Ramos (cell line): Measurements from ENCODE around the gene LDHD.
"Not testable (repeated sequence)": the region's sequence is repeated elsewhere in the genome, so short reads cannot be mapped to it uniquely, and the experiment has no call there.

Experiments used
- in situ Hi-C: fragments of 300-500 bp; cut with MboI; formaldehyde crosslinking; loops from one replicate; pipeline ENCODE4 v1.14.3; 2022; ENCODE audit warnings: low sequenced_read_pairs; ENCODE audit not compliant: unreplicated experiment

The LDHD gene

DNA sequence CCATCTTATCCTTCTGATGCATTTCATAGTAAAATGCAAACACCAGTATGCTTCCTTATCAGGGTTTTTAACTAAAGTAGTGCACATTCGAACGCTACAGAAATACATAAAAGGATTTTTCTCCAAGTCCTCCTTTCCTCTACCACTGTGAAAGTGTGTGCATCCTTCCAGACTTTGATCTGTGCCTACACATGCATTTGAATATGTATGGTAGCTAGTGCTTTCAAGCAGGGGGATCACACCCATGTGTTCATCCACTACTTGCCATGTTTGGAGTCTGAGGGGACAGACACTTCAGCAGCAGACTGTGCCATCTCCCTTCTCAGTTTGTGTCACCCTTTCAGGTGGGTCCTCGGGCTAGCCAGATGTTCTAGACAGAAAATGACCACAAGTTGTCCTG is 14.9 kb downstream of the LDHD start:
- in situ Hi-C loops = no loop called here

DNA sequence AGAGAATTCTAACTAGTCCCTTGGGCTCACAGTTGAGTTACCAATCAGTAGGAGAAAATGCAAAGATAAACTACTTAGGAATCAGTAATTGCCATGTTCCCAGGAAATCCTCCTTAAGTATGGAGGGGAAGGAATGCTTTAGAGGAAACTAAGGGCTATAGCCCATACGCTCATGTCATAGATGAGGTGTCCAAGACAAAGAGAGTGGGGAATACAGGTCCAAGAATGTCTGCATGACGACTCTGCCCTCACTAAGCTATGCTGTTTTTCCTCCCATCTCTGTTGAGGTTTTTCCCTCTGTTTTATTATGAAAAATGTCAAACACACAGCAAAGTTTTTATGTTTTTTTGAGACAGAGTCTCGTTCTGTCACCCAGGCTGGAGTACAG is 16.0 kb downstream of the LDHD start:
- in situ Hi-C loops = no loop called here

DNA sequence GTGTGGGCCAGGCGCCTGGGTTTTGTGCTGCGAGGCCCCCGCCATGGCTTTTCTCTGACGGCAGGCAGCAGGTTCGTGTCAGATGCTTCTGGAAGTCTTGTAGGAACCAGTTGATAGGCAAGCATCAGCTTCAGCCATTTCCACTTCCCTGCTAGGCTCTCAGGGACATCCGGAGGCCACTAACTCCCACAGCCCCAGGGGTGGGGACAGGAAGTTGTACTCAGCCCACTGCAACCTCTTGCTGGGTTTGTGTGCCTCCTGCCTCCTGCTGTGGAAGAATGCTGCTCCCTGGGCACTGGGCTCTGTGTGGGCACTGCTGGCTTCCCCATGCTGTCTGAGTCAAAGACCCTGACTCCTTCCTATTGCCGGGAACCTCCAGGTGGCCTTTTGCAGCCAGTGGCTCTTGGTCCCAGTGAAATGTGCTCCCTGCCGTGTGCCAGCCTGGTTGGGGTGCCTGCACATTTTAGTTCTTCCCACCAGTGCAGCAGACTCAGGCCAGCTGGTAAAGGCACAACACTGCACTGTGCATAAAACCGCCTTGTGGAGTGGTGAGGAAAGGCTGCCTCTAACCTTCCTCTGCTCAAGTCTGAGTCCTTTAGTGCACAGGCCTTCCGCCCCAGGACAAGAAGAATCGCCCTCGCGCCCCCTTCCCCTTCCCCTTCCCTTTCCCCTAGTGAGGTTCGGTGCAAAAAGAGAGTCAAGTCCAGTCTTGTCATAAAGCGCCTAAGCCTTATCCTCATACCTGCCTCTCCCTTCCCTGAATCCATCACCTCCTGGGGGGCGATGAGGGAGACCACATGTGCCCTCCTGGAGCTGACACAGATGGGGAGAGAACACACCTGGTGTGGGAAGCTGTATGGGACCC is 16.6 kb downstream of the LDHD start:
- in situ Hi-C loops = no loop called here

DNA sequence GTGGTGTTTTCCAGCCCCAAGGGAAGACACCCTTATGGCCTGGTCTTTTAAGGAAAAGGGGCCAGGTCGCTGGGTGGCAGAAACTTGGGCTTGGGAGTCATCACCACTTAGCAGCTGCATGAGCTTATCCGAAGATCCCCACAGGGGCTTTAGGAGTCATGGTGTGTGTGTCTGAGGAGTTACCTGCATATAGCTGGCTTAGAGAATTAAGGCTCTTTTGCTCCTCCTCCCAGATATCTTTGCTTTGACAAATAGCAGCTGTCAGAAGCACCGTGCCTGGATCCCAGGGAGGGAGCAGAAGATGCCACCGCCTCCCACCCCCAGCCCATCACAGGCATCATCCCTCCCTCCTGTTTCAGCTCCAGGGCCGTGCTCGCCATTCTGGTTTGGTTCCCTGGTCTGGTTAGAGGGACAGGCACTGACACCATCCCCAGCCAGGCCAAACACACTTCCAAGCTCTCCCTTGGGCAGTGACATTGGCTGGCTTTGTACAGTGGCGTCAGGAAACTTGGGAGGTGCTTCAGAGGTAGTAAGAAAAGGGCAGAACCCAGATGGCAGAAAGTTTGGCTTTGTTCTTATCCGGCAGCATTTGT is 17.4 kb downstream of the LDHD start:
- in situ Hi-C loops = no loop called here

DNA sequence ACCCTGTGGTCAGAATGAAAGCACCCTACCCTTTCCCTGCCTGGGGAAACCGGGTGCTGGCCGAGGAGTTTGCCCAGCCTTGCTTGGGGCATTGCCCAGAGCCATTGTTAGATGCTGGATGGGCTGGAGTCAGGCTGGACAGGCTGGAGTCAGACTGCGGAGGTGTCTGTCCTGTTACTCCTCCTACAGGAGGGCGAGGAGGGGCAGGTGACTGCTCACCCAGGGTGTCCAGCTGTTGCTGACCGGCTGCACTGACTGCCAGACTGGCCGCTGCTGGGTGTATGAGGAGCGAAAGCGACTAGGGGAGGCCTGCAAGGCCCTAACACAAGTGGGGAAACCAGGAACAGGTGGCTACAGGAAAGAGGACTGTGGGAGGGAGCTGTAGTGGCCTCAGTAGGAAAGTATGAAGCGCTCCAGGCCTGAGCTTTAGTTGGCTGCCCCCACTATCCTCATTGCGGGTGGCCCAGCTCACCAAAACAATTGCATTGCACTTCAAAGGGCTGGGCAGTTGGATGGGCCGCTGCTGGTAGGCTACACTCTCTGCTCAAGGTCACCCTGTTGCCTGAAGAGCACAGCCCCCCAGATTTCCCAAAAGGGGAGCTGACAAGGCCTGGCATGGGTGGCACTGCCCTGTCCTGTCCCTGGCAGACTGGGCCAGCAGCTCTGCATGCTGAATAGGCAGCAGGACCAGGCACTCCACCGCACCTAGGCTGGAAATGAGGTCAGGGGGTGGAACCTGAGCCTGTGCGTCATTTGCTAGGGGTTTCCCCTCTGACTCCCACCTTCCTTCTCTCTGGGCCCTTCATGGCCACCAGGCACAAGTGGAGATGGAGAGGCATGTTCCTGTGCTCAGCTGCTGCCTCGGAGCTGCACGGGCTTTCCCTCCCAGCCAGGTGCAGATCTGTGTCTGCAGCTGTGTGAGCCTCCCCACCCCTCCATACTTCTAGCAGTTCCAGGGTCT is 18.4 kb downstream of the LDHD start:
- in situ Hi-C loops = no loop called here

DNA sequence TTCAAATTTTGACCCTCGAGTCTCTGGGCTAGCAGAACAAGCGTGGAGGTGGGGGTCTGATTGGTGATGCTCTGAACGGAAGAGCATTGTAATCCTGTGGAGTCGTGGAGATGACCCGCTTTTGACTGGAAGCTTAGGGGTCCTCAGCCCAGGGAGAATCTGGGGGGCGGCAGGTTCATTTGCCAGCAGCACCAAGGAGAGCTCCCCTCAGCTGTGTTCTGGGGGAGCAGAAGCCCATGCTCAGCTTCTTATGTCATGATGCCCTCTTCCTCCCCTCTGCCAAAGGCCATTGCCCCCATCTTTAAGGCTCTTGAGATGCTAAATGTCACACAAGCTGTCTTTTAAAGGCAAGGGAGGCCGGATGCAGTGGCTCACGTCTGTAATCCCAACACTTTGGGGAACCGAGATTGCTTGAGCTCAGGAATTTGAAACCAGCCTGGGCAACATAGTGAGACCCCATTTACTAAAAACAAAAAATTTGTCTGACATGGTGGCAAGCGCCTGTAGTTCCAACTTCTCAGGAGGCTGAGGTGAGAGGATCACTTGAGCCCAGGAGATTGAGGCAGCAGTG is 19.3 kb downstream of the LDHD start:
- in situ Hi-C loops = no loop called here

DNA sequence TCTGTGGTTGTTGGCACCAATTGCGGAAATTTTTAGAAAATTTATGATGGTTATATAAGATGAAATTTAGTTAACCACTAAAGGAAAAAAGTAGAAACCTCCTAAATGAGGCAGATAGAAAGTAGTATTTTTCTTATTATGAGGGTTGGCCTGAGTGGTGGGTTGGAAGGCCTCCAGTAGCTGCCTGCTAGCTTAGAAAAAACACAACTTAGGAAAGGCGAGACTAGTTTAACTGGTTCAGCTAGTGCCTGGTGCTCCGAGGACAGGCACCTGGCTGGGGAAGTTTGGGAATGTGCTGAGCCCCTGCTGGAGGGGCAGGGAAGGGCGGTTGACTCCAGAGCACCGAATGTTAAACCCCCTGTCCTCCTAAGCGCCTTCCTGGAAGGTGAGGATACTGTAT is 19.9 kb downstream of the LDHD start:
- in situ Hi-C loops = no loop called here

DNA sequence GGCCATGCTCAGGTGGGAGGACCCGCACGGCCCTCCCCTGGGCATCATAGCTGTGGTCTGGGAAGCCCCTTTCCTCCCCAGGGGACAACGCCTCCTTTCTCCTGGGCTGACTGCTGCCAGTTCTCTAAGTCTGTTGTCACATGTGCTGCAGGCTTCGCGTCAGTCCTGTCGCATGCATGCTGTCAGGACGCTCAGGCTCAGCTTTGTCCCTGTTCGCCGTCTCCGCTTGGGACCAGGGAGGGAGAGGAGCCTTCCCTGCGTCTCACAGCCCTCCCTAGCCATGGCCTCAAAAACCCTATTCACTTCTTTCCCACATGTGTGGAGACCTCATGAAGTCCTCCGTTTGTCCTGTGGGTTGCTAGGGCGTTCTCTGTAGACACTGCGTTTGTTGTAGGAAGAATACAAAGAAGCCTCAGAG is 21.4 kb downstream of the LDHD start:
- in situ Hi-C loops = no loop called here

DNA sequence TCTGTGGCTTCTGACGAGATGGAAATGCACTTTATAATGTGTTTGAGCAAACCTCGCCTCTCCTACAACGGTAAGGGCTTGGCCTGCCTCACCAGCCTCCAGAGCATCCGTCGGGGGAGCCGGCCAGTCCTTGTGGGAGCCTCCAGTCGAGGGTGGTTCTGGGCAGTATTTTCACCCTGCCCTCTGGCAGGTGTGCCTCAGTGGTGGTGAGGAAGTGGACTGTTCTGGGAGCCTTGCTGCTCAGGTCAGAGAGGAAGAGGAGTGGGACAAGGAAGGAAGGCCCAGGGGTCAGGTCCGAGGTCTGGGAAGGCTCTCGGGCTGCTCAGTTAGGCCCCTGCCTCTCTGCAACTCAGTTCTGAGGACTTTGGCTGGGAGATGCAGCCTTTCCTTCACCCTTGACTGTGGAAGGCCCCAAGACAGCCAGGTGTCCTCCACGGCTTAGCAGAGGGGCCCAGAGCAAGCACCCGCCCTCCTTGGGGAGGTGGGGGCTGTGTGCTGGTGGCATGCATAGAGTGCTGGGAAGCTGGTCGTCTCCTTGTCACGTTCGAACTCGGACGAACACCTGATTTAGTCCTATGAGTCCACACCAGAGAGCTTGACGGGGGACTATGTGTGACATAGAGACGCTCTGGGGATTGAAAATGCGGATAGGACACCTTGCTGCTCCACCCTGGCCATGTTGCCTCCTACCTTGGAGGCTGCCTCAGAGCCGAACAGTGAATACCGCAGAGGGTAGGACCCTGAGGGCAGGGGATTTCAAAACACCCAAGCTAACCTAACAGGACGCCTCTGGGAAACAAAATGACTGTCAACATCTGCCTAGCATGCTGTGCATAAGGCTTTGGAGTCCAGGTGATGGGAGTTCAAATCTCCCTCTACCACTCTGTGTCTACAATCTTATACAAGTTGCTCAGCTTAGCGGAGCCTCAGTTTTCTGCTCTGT is 22.7 kb downstream of the LDHD start:
- in situ Hi-C loops = no loop called here

DNA sequence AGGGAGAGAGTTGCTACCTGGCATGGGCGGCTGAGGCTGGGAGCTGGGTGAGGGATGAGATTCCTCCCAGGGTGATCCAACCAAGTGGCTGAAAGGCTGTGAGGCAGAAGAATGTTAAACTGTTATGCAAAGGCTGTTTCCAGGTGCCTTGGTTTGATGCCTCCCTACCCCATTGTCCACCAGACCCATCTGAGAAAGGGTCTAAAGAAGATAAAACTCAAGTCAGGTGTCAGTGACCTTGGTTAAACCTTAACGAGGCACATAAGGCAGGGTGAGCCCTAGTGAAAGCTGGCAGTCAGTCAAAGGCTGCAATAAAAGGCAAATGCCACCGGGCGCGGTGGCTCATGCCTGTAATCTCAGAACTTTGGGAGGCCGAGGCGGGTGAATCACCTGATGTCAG is 23.8 kb downstream of the LDHD start:
- in situ Hi-C loops = no loop called here

DNA sequence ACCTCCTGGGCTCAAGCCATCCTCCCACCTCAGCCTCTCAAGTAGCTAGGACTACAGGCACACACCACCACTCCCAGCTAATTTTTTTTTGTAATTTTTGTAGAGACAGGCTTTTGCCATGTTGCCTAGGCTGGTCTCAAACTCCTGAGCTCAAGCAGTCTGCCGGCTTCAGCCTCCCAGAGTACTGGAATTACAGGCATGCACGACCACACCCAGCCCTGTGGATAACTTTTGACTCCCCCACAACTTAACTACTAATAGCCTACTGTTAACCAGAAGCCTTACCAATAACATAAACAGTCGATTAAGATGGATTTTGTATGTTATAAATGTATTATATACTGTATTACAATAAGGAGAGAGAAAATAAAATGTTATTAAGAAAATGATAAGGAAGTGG is 25.0 kb downstream of the LDHD start:
- in situ Hi-C loops = not testable (repeated sequence)

DNA sequence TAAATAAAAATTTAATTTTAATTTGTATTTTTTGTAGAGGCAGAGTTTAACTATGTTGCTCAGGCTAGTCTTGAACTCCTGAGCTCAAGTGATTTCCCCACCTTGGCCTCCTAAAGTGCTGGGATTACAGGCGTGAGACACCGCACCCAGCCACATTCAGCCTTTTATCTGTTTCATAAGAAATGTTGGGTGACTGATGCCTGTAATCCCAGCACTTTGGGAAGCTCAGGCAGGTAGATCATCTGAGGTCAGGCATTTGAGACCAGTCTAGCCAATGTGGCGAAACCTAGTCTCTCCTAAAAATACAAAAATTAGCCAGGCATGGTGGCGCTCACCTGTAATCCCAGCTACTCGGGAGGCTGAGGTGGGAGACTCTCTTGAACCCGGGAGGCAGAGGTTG is 25.7 kb downstream of the LDHD start:
- in situ Hi-C loops = not testable (repeated sequence)

DNA sequence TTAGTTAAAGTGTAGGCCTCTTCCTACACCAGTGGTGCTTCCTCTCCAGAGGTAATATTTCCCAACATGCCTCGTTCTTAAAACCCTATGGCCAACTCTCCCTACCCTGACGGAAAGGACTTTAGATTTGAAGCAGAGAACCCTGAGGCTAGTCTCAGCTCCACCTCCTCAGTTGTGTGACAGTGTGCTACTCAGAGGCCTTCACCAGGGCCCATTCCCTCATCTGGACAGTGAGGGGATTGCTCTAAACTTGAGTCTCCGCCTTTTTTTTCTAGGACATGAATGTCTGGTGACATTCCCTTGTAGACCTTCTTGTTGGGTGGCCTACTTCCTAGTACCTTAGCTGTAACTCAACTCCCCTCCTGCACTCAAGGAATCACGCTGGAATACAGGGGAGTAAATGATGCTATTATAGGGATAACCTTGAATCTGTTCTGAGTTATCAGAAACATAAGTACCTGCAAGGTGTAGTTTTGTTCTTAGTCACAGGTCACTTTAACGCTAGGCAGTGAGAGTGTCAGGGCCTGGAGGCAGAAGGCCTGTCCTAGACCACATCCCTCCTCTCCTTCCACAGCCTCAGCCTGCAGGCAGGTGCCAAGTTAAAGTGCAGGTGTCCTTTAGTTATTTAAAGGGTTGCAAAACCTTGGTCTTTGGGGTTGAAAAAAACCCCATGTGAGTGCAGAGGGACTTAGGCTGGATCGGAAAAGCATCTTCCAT is 26.9 kb downstream of the LDHD start:
- in situ Hi-C loops = no loop called here

DNA sequence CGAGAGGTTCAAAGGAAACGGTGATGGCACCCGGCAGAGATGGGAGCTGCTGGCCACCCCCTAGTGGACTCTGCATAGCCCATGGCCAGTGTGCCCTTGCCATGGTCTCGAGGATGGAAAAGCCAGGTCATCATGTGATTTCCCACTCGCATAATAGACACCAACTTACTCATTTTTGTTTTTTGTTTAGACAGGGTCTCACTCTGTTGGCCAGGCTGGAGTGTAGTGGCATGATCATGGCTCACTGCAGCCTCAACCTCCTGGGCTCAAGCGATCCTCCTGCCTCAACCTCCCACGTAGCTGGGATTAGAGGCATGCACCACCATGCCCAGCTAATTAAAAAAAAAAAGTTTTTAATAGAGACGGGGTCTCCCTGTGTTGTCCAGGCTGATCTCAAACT is 27.6 kb downstream of the LDHD start:
- in situ Hi-C loops = no loop called here

DNA sequence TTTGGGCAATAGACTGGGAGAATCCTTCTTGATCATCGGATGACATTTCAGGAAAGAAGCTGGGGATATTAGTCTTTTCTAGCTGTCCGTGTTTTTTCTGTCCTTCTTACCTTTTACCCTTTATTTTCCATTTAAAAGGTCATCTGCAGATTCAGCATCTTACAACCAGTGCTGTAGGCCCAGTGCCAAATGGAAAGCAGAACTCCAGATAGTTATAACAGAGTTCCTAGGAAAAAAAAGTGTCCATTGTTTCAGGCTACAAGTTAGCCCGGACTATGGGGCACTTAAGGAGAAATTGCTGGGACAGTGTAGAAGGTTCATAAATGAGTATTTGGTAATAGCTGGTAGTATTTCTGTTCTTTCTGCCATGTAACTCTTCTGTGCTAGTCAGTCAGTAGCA is 28.4 kb downstream of the LDHD start:
- in situ Hi-C loops = no loop called here

DNA sequence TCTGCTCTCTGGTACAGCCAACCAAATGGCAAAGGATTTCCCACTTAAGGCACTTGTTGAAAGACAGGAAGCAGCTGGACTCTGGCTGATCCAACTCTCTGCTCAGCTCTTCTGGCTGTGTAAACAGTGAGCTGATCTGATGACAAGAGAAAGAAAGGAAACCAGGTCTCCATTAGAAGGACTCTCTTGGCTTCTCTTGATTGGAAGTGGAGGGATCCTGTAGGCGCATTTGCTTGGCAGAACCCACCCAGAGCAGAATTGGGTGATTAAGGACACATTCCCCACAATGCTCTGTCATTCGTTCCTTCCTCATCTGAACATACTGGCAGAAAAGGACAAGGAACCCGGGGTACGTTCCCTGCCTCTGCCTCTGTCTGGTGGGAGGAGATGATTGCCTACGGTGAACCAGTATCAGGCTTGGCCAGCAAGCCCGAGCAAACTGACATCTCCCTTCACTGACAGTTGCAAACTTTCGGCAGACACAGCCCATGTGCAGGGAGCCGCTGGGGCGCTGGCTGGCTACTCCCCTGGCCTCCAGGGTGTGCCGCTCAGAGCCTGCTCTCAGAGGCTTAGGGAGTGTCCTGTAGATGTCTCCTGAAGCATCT is 29.1 kb downstream of the LDHD start:
- in situ Hi-C loops = no loop called here

DNA sequence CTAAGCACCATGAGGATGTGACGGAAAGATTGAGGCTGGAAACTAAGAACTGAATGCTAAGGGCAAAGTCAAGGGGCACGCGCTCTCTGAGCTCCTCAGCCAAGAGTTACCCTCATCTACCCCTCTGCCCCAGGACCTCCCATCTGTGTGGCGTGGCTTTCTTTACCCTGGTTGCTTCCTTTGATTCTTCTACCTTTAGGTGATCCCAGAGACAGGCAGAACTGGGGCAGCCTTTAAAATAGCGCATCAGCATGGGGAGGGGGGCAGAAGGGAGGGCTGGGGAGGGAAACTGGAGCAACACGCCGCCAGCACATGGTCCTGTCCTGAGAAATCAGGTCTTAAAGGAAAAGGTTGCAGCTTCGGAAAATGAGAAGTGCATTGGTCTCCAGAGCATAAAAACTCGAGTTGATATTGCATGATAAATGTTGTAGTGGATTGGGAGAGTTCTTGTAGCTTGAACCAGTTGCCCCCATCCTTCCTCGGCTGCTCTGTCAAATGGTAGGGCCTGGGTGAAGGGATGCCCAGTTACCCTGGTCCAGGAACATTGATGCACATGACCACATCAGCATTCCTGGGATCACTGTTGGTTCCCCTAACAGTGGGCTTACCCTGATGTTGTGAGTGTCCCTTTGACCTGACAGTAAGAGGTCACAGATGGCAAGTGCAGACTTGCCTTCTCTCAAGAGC is 29.7 kb downstream of the LDHD start:
- in situ Hi-C loops = no loop called here

DNA sequence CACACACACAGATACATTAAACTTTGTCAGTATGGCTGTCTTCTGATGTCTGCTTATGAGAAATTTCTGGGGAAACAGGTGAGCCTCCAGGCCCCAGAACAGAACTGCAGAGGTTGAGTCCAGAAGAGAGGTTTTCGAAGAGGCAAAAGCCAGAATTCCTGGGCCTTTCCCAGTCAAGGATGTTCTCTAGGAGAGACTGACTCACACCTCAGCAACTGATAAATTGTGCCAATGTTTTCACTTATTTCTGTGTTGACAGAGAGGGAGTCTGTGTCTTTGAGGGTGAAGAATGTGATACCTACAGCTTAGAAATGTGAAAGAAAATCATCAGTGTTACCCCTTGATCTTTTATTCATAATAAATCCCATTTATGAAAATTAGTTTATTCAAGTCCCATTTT is 30.3 kb downstream of the LDHD start:
- in situ Hi-C loops = no loop called here
